ENCODE results near the gene PPIP5K2.

DNA sequence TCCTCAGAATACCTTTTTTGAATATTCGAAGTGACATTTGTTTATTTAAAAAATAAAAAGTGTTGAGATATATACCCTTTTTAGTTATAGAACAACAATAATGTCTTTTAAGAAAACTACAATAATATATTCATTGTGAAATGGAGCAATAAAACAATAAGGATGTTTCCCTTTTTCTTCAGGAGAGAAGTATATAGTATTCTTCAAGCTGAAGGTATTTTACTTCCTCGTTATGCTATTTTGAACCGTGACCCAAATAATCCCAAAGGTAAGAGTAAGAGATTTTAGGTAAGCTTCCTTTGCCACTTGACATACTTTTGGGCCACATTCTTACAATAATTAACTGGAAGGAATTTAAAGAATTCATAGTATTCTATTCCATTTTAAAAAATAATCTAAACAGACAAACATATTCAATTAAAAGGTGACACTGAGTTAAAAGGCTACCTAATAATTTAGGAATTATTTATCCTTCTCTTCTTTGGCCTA lies 18.1 kb downstream of the PPIP5K2 start:
- TF ChIP-seq CTBP1 (IDR thresholded peaks at IDR 0.05; ENCODE audit: borderline replicate concordance) (no peak), FOXA1 (IDR thresholded peaks at IDR 0.05) (no peak), ZNF384 (IDR thresholded peaks at IDR 0.05) (no peak), ARNT (IDR thresholded peaks at IDR 0.05) (no peak), FOXK2 (IDR thresholded peaks at IDR 0.05) (no peak)

Data from HEK293T (cell line).